Keratinocyte (primary cell): ENCODE data around the gene TLE6. TPM values are rescaled to one million over a fixed set of nuclear protein-coding genes. Genes with fewer than 3 reads are reported as not detected.

ENCODE experiments used
- DNase-seq: peaks from one replicate; pipeline ENCODE4 v3.0.0-alpha.2; 2011; ENCODE audit warnings: low read depth, missing footprints, low spot score
- FAIRE-seq: peaks from 2 replicates; lab custom pipeline; 2011; peaks lifted over from hg19 to GRCh38; lab: Jason Lieb, UNC
- H2AFZ ChIP-seq: 2 replicates; pipeline ENCODE4 v1.6.0; 2012; ENCODE audit warnings: low read length, control low read depth, inconsistent platforms; ENCODE audit not compliant: control insufficient read depth
- H3K27ac ChIP-seq: 2 replicates; pipeline ENCODE4 v1.5.1; 2011; ENCODE audit warnings: low read length; ENCODE audit not compliant: control insufficient read depth, insufficient read depth
- H3K27me3 ChIP-seq: 3 replicates; pipeline ENCODE4 v1.6.0; 2011; ENCODE audit warnings: low read length; ENCODE audit not compliant: control insufficient read depth, insufficient read depth; ENCODE audit errors: extremely low read depth
- H3K36me3 ChIP-seq, 2 experiments: 2 replicates in 1 of 2; 3 replicates in 1 of 2; pipeline ENCODE4 v1.5.1; 2011; ENCODE audit warnings: low read length in 2 of 2, mild to moderate bottlenecking in 1 of 2; ENCODE audit not compliant: control insufficient read depth in 2 of 2, insufficient read depth in 2 of 2; ENCODE audit errors: extremely low read depth in 1 of 2
- H3K4me1 ChIP-seq: 3 replicates; pipeline ENCODE4 v1.5.1; 2011; ENCODE audit warnings: low read length; ENCODE audit not compliant: control insufficient read depth, insufficient read depth; ENCODE audit errors: extremely low read depth
- H3K4me2 ChIP-seq: 3 replicates; pipeline ENCODE4 v1.6.0; 2011; ENCODE audit warnings: low read depth, low read length; ENCODE audit not compliant: control insufficient read depth, insufficient read depth; ENCODE audit errors: extremely low read depth
- H3K4me3 ChIP-seq, 3 experiments: fragments of 200-600 bp in 1 of 3; sonication (generic) in 1 of 3; 2 replicates in 2 of 3; 3 replicates in 1 of 3; pipeline ENCODE4 v1.5.1; 2011 to 2016; ENCODE audit warnings: low read length in 3 of 3, mild to moderate bottlenecking in 3 of 3, control low read depth in 2 of 3, inconsistent platforms in 1 of 3, low read depth in 1 of 3, mixed read lengths in 1 of 3, mixed run types in 1 of 3, moderate library complexity in 1 of 3; ENCODE audit not compliant: control insufficient read depth in 2 of 3, insufficient read depth in 2 of 3; ENCODE audit errors: extremely low read depth in 1 of 3
- H3K79me2 ChIP-seq: 2 replicates; pipeline ENCODE4 v1.6.0; 2012; ENCODE audit warnings: low read length; ENCODE audit not compliant: control insufficient read depth, insufficient read depth
- H3K9ac ChIP-seq: 3 replicates; pipeline ENCODE4 v1.6.0; 2011; ENCODE audit warnings: low read length; ENCODE audit not compliant: control insufficient read depth, insufficient read depth; ENCODE audit errors: extremely low read depth
- H3K9me1 ChIP-seq: 3 replicates; pipeline ENCODE4 v1.6.0; 2011; ENCODE audit warnings: low read length; ENCODE audit not compliant: control insufficient read depth, insufficient read depth; ENCODE audit errors: extremely low read depth
- H3K9me3 ChIP-seq: 2 replicates; pipeline ENCODE4 v1.5.1; 2012; ENCODE audit warnings: low read depth, low read length; ENCODE audit not compliant: control insufficient read depth
- H4K20me1 ChIP-seq: 3 replicates; pipeline ENCODE4 v1.6.0; 2011; ENCODE audit warnings: low read length; ENCODE audit not compliant: control insufficient read depth, insufficient read depth; ENCODE audit errors: extremely low read depth
- CTCF ChIP-seq, 3 experiments: IDR thresholded peaks in 1 of 3; conservative IDR thresholded peaks in 1 of 3; optimal IDR thresholded peaks in 1 of 3; 2 replicates in 2 of 3; 3 replicates in 1 of 3; pipeline versions ENCODE3 to v1.5.1; 2011; ENCODE audit warnings: low read length in 3 of 3, mild to moderate bottlenecking in 3 of 3, moderate library complexity in 2 of 3, control low read depth in 1 of 3, inconsistent platforms in 1 of 3; ENCODE audit not compliant: insufficient read depth in 2 of 3; ENCODE audit errors: extremely low read depth in 1 of 3
- EZH2 ChIP-seq: IDR thresholded peaks from one replicate; pipeline ENCODE4 v1.6.1; 2012; ENCODE audit warnings: inconsistent platforms, mild to moderate bottlenecking, low read length, moderate library complexity
- dilution Hi-C: fragments of 300-500 bp; cut with MboI; formaldehyde crosslinking; loops from one replicate; pipeline ENCODE4 v1.7.0; 2020; ENCODE audit warnings: low sequenced_read_pairs; ENCODE audit not compliant: extremely low pct_ligation_motif_present
- polyA plus RNA-seq, 5 experiments: library from polyadenylated mRNA; depleted of rRNA in 3 of 5; stranded (reverse) in 3 of 5; stranded (forward) in 1 of 5; unstranded in 1 of 5; fragments of >200 nt; gene quantifications; 1 replicate in 1 of 5; 2 replicates in 3 of 5; 3 replicates in 1 of 5; pipeline versions ENCODE4 v1.2.1 to v1.2.3, GENCODE V29; 2011 to 2012; ENCODE audit warnings: missing spikeins in 2 of 5, low read depth in 1 of 5, low replicate concordance in 1 of 5

The TLE6 gene
- polyA plus RNA-seq, 1 donor (not counting 4 experiments of a cell fraction or from before 2014, with no cell fraction given) = 1.2 TPM

DNA sequence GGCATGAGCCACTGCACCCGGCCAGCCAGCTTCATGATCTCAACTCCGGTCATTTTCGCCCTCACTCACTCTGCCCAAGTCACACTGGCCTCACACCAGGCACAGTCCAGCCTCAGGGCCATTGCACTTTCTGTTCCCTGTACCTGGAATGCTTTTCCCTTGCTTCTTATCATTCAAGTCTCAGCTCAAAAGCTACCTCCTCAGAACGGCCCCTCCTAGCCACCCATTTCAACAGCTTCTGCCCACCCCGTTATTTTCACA is 54.2 kb downstream of the TLE6 start:
- Histone ChIP-seq H3K27ac (no peak overlapping the region), H3K9ac (no peak overlapping the region), H3K4me1 (peaks cover 12% of the 10 kb centered on the region), H3K4me3 (no peak overlapping the region), H4K20me1 (no peaks in the 10 kb centered on the region), H3K9me1 (no peaks in the 10 kb centered on the region), H3K9me3 (no peaks in the 10 kb centered on the region), H3K79me2 (no peaks in the 10 kb centered on the region), H3K36me3 (no peaks in the 10 kb centered on the region), H3K27me3 (peaks cover 25% of the 10 kb centered on the region), H2AFZ (no peak overlapping the region), H3K4me2 (no peak overlapping the region)
- DNase-seq = no peak
- no peak for TF ChIP-seq EZH2
- TF ChIP-seq CTCF (optimal IDR thresholded peaks at IDR 0.05 in 1 of 3, IDR thresholded peaks at IDR 0.05 in 1 of 3, conservative IDR thresholded peaks at IDR 0.05 in 1 of 3; ENCODE audit: extremely low read depth in 1 of 3, insufficient read depth in 2 of 3, low read length in 3 of 3) = no peak
- no peak for FAIRE-seq
- dilution Hi-C loops = no loop called here

GRCh38 chr19:3033595-3034405 is 56.4 kb downstream of the TLE6 start:
- Histone ChIP-seq H3K36me3 (no peaks in the 10 kb centered on the region), H3K9me1 (no peaks in the 10 kb centered on the region), H3K79me2 (no peaks in the 10 kb centered on the region), H2AFZ (no peak overlapping the region), H3K4me2 (no peak overlapping the region), H3K9me3 (no peaks in the 10 kb centered on the region), H3K4me1 (peaks cover 14% of the 10 kb centered on the region), H3K4me3 (no peak overlapping the region), H3K9ac (no peak overlapping the region), H4K20me1 (no peaks in the 10 kb centered on the region), H3K27me3 (peaks cover 12% of the 10 kb centered on the region), H3K27ac (no peak overlapping the region)
- dilution Hi-C loops = no loop called here
- TF ChIP-seq EZH2 (no peak), CTCF (optimal IDR thresholded peaks at IDR 0.05 in 1 of 3, IDR thresholded peaks at IDR 0.05 in 1 of 3, conservative IDR thresholded peaks at IDR 0.05 in 1 of 3; ENCODE audit: extremely low read depth in 1 of 3, insufficient read depth in 2 of 3, low read length in 3 of 3) (no peak)
- no peak for FAIRE-seq
- no peak for DNase-seq
